Smooth muscle cell (in vitro differentiated cells): ENCODE results near the gene UBE3B. TPM values are rescaled to one million over a fixed set of nuclear protein-coding genes. Genes with fewer than 3 reads are reported as not detected.
"Not testable (repeated sequence)": the region's sequence is repeated elsewhere in the genome, so short reads cannot be mapped to it uniquely, and the experiment has no call there.

ENCODE experiments used
- DNase-seq: peaks from one replicate; lab custom pipeline; 2025; ENCODE audit not compliant: unreplicated experiment; lab: John Stamatoyannopoulos, UW
- H2AFZ ChIP-seq: fragments of 200-600 bp; sonication (generic); 2 replicates; pipeline ENCODE4 v1.6.0; 2016; ENCODE audit warnings: antibody characterized with exemption, low read depth, mild to moderate bottlenecking
- H3F3A ChIP-seq: fragments of 200-600 bp; sonication (generic); 2 replicates; pipeline ENCODE4 v1.6.0; 2017; ENCODE audit warnings: antibody characterized with exemption, low read depth
- H3K27ac ChIP-seq: fragments of 200-600 bp; sonication (generic); 2 replicates; pipeline ENCODE4 v1.5.1; 2016; ENCODE audit warnings: low read depth, mild to moderate bottlenecking
- H3K27me3 ChIP-seq: fragments of 200-600 bp; sonication (generic); 2 replicates; pipeline ENCODE4 v1.6.1; 2016; ENCODE audit warnings: low read depth, mild to moderate bottlenecking
- H3K36me3 ChIP-seq: fragments of 200-600 bp; sonication (generic); 2 replicates; pipeline ENCODE4 v1.5.1; 2016; ENCODE audit warnings: low read depth
- H3K4me1 ChIP-seq: fragments of 200-600 bp; sonication (generic); 2 replicates; pipeline ENCODE4 v1.5.1; 2016; ENCODE audit warnings: low read depth
- H3K4me2 ChIP-seq: fragments of 200-600 bp; sonication (generic); 2 replicates; pipeline ENCODE4 v1.6.0; 2016; ENCODE audit warnings: mild to moderate bottlenecking
- H3K4me3 ChIP-seq: fragments of 200-600 bp; sonication (generic); 2 replicates; pipeline ENCODE4 v1.5.1; 2016; ENCODE audit warnings: mild to moderate bottlenecking
- H3K79me2 ChIP-seq: fragments of 200-600 bp; sonication (generic); 2 replicates; pipeline ENCODE4 v1.6.0; 2016; ENCODE audit warnings: low read depth, mild to moderate bottlenecking
- H3K9ac ChIP-seq: fragments of 200-600 bp; sonication (generic); 2 replicates; pipeline ENCODE4 v1.6.0; 2016; ENCODE audit warnings: low read depth
- H3K9me3 ChIP-seq: fragments of 200-600 bp; sonication (generic); replicated peaks from 2 replicates; pipeline ENCODE4 v1.5.1; 2016; ENCODE audit warnings: low read depth
- H4K20me1 ChIP-seq: fragments of 200-600 bp; sonication (generic); 2 replicates; pipeline ENCODE4 v1.6.0; 2016; ENCODE audit warnings: low read depth
- CTCF ChIP-seq: fragments of 200-600 bp; sonication (generic); IDR thresholded peaks from 2 replicates; pipeline ENCODE4 v1.5.1; 2017; ENCODE audit warnings: borderline replicate concordance, mild to moderate bottlenecking, antibody characterized with exemption; ENCODE audit not compliant: insufficient read depth, poor library complexity, severe bottlenecking
- WGBS: methylation state at CpG from one replicate; pipeline ENCODE4 v1.1.7; 2016; ENCODE audit warnings: low lambda C conversion rate; 5-methylcytosine and 5-hydroxymethylcytosine counted together
- polyA plus RNA-seq: library from polyadenylated mRNA; unstranded; fragments of >200 nt; fragmentation: Nextera tagmentation; extraction: Ambion mirVana; gene quantifications from 2 replicates; pipeline ENCODE4 v1.2.1, GENCODE V29; 2016
- total RNA-seq: library from RNA; depleted of rRNA; stranded (reverse); fragments of >200 nt; gene quantifications from 2 replicates; pipeline ENCODE4 v1.2.3, GENCODE V29; 2014

Gene UBE3B
- total and polyA plus RNA-seq, 2 experiments from 2014 or later, result 21.8 to 62.9 TPM

GRCh38 chr12:109435428-109436187, 41.8 kb upstream of the UBE3B start:
- H3K4me1 ChIP-seq, result no peaks in the 10 kb centered on the region
- no peak overlapping the region for H2AFZ ChIP-seq
- DNase-seq, result no peak
- H3K36me3 ChIP-seq, result no peaks in the 10 kb centered on the region
- H3K9me3 ChIP-seq, result no peaks in the 10 kb centered on the region
- H4K20me1 ChIP-seq, result no peaks in the 10 kb centered on the region
- H3K9ac ChIP-seq, result no peak overlapping the region
- no peaks in the 10 kb centered on the region for H3K27me3 ChIP-seq
- TF ChIP-seq CTCF, result no peak
- no peaks in the 10 kb centered on the region for H3K79me2 ChIP-seq
- H3K4me2 ChIP-seq, result no peak overlapping the region
- 71% methylated on average over 17 of the region's 17 CpGs for WGBS
- H3K4me3 ChIP-seq, result no peak overlapping the region
- no peak overlapping the region for H3K27ac ChIP-seq
- H3F3A ChIP-seq, result no peaks in the 10 kb centered on the region

- no peak overlapping the region for H3K9ac ChIP-seq
- H4K20me1 ChIP-seq, result no peaks in the 10 kb centered on the region
- no peak overlapping the region for H3K4me3 ChIP-seq
- no peak for DNase-seq
- no peaks in the 10 kb centered on the region for H3K9me3 ChIP-seq
- no peaks in the 10 kb centered on the region for H3K27me3 ChIP-seq
- H3K36me3 ChIP-seq, result no peaks in the 10 kb centered on the region
- no peak overlapping the region for H3K4me2 ChIP-seq
- H3K27ac ChIP-seq, result no peak overlapping the region
- no peaks in the 10 kb centered on the region for H3K79me2 ChIP-seq
- 47% methylated on average over 7 of the region's 7 CpGs for WGBS
- no peak for TF ChIP-seq CTCF
- no peak overlapping the region for H2AFZ ChIP-seq
- H3K4me1 ChIP-seq, result no peaks in the 10 kb centered on the region
- H3F3A ChIP-seq, result no peaks in the 10 kb centered on the region
These were observed 41.3 kb upstream of the UBE3B start for GRCh38 chr12:109436188-109436560.

GRCh38 chr12:109439181-109439580, 38.3 kb upstream of the UBE3B start:
- TF ChIP-seq CTCF, result no peak
- Histone ChIP-seq H2AFZ (no peak overlapping the region), H3K79me2 (no peaks in the 10 kb centered on the region), H3K4me2 (no peak overlapping the region), H3K4me3 (no peak overlapping the region), H3K36me3 (no peaks in the 10 kb centered on the region), H4K20me1 (no peaks in the 10 kb centered on the region), H3K9me3 (no peaks in the 10 kb centered on the region), H3K4me1 (no peaks in the 10 kb centered on the region), H3F3A (no peaks in the 10 kb centered on the region), H3K27ac (no peak overlapping the region), H3K9ac (no peak overlapping the region), H3K27me3 (no peaks in the 10 kb centered on the region)
- DNase-seq, result no peak
- WGBS, result 96% methylated on average over 6 of the region's 6 CpGs

GRCh38 chr12:109439951-109440350, 37.5 kb upstream of the UBE3B start:
- H3K27ac ChIP-seq, H3K79me2 ChIP-seq, H3K36me3 ChIP-seq, H3K4me1 ChIP-seq, H3K4me3 ChIP-seq, H4K20me1 ChIP-seq, H3K9ac ChIP-seq, H2AFZ ChIP-seq, DNase-seq, H3K9me3 ChIP-seq, H3F3A ChIP-seq, H3K27me3 ChIP-seq, H3K4me2 ChIP-seq: not testable (repeated sequence)
- WGBS, result 97% methylated on average over 13 of the region's 13 CpGs
